HFF-Myc (cell line): ENCODE data around the gene ANAPC7.
"Not testable (repeated sequence)": the region's sequence is repeated elsewhere in the genome, so short reads cannot be mapped to it uniquely, and the experiment has no call there.

Experiments used
- DNase-seq: peaks from one replicate; pipeline ENCODE4 v3.0.0-alpha.2; 2011; ENCODE audit warnings: low read depth; ENCODE audit errors: extremely low read depth
- H3K4me3 ChIP-seq: replicated peaks from 2 replicates; pipeline ENCODE4 v1.5.1; 2011; ENCODE audit warnings: low read depth, mild to moderate bottlenecking, control low read depth, low read length
- CTCF ChIP-seq: IDR thresholded peaks from 2 replicates; pipeline ENCODE4 v1.5.1; 2012; ENCODE audit warnings: mild to moderate bottlenecking, low read depth, low read length, control low read depth; ENCODE audit errors: missing control alignments

Gene ANAPC7

DNA sequence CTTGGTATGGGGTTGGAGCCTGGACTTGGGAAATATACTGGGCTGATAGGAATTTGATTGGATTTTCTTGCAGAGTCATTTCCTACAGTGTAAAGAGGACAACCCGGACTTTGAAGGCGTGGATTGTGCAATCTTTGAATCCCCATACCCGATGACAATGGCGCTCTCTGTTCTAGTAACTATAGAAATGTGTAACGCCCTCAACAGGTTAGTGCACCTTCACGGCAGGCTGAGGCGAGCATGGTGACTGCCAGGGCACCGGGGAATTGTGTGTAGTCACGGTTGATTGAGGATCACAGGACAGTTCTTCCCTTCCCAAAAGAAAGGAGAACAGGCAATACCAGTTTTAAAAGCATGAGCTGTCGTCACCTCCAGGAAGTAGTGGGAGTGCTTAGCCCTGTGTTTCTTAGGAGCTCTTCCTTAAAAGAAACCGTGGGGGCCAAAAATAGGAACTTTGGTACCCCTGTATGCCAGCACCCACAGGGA is 58.3 kb downstream of the ANAPC7 start:
- DNase-seq, result no peak
- TF ChIP-seq CTCF, result no peak
- no peak overlapping the region for H3K4me3 ChIP-seq

GRCh38 chr12:110344657-110345056 is 58.9 kb downstream of the ANAPC7 start:
- no peak for DNase-seq

DNA sequence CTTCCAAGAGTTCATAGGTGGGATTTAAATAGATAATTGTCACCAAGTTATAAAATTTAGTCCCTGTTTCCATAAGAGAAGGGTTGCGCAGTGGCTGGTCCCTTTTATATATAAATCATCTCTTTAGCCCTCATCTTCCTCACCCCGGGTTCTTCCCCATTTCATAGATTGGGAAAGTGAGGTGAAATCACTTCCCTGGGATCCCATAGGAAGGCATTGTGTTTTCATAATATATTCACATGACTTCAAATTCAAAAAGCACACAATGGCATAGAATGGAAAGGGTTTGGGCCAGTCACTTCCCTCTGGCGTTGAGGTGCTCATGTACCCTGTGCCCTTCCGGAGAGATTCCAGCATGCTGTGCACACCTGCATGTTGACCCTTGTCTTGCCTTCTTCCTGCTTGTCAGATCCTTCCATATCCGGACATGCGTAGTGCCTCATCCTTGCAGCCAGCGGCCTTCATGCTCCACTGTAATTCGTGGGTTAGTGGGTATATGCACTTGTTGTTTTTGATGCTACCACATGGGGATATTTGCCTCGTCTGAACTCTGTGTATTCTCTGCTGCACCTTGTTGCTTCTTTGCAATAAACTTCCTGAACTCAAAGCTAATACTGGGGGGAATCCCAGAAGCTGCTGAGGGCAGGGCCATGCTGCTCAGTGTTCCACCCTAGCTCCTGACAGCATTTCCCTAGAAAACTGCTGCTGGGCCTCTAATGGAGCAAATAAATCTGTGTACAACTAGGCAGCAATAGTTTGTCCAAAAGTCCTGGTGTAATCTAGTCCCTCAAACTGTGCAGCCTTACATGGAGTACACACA is 59.6 kb downstream of the ANAPC7 start:
- DNase-seq, result no peak
- no peak for TF ChIP-seq CTCF
- H3K4me3 ChIP-seq, result no peak overlapping the region

More at GRCh38 chr12:110344657-110345056, 58.9 kb downstream of the ANAPC7 start:
- no peak overlapping the region for H3K4me3 ChIP-seq
- TF ChIP-seq CTCF, result no peak

- H3K4me3 ChIP-seq, result no peak overlapping the region
- DNase-seq, result no peak
- TF ChIP-seq CTCF, result no peak
Measured at GRCh38 chr12:110343114-110343513, 60.4 kb downstream of the ANAPC7 start.

- TF ChIP-seq CTCF, result no peak
- H3K4me3 ChIP-seq, result no peak overlapping the region
- no peak for DNase-seq
Measured at GRCh38 chr12:110342157-110342556, 61.4 kb downstream of the ANAPC7 start.

GRCh38 chr12:110340706-110341105 is 62.8 kb downstream of the ANAPC7 start:
- TF ChIP-seq CTCF, result no peak
- H3K4me3 ChIP-seq, result no peak overlapping the region
- DNase-seq, result no peak

DNA sequence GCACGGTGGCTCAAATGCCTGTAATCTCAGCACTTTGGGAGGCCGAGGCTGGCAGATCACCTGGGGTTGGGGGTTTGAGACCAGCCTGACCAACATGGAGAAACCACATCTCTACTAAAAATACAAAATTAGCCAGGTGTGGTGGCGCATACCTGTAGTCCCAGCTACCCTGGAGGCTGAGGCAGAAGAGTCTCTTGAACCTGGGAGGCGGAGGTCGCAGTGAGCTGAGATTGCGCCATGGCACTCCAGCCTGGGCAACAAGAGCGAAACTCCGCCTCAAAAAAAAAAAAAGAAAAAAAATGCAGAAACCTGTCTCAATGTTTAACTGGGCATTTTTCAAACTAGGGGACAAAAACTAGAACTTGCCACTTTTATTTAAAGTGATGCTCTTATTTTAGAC is 63.2 kb downstream of the ANAPC7 start:
- H3K4me3 ChIP-seq, DNase-seq: not testable (repeated sequence)
